GM18519 (cell line): ENCODE measurements around the gene MAN1B1.
A peak's percentile ranks its signal among the peaks of the same experiment; 100 is the strongest.

ENCODE experiments used
- ATAC-seq: cut with Tn5 transposase; IDR thresholded peaks from one replicate; pipeline ENCODE4 v1.9.1; 2021; ENCODE audit warnings: mild to moderate bottlenecking, moderate library complexity; ENCODE audit not compliant: unreplicated experiment, low FRiP score

The MAN1B1 gene

DNA sequence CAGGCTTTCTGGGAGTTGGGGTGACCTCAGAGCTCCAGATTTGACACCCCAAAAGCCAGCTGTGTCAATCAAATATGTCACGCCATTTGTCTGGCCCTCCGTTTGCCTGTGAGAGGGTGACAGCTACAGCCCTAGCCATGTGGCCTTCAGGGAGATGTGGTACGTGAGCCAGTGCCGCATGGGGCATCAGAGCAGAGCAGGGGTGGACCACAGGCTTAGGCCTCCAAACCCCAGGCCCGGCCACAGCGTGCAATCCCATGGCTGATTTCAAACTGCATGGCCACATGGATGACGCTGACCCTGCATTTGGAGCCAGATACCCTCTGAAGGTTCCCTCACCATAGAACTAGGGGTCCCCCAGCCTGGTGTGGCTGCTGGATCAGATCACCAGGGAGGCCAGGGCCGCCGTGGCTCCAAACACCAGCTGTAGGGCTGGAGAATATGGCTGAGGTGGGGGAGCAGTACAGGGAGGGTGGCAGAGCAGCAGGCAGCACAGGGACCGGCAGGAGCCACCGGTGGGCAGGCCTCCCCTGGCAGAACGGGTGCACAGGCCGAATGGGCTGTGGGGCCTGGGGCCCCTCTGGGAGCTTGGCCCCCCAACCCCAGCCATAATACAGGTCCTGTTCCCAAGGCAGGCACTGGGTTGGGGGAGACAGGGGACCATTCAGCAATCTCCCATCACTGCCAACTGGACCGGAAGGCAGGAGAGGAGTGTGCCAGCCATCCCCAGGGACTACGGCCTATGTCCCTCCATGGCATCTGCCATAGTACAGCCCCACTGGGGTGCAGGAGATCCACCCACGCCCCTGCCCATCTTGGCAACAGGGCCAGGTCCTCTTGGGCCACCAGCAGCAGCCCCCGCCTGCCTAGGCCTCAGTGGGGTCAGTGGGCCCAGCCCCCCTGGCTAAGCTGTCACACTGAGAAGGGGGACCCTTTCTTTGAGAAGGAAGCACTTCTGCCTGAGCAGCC lies 18.0 kb upstream of the MAN1B1 start:
- ATAC-seq = no peak

DNA sequence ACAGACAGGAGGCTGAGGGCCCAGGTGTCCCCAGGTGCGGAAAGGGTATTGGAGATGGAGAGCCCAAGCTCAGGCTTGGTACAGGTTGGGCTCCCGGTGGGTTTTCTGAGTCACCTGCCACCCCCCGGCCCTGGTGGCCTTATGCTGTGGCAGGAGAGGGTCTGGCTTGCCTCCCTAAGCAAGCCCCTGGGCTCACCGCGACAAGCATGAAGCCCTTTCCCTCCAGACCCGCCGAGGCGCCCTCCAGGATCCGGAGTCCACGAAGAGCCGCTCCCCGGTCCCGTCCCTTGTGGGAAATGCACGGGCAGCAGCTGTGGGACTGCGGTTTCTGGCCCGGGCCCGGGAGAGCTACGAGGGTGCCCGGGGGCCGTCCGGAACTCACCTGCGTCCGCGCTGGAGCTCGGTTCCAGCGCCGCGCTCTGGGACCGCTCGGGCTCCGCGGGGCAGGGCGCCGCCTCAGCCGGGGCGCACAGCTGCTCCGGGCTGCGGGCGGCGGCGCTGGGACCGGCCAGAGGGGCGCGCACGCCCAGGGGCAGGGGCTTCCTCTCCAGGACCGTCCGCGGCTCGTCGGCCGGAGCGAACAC lies 17.2 kb upstream of the MAN1B1 start:
- no peak for ATAC-seq

DNA sequence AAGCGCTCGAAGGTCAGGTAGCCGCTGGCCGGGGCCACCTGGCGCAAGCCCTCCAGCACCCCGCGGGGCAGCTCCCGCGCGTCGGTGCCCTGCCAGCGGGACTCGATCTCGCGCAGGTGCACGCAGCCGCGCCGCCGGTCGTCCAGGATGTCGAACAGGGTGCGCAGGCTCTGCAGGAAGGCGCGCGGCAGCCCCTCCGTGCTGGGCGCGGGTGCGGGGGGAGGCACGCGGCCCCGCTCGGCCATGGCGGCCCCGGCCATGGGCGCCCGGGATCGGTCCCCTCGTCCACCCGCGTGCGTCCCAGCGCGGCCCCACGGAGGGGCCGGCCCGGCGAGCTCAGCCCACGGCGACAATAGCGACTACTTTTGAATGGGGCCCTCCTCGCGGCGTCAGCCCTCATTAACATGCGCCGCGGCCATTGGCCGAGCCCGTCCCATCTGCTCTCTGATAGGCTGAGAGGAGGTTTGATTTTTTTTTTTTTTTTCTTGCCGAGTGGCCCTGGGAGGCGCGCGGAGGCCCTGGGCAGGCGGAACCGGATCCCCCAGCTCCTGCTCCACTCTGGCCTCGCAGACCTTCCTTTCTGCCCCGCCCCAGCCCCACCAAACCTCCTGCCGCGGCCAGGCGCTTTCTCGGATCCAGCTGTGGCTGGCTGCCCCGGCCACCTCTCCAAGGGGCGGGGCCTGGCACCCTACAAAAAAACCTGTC lies 16.4 kb upstream of the MAN1B1 start, which contains the start of gene SAPCD2:
SAPCD2 (minus strand) TSS at position 357 of the 705 bp plus-strand sequence; CDS start at position 260, 97 bp downstream.
- no peak for ATAC-seq

DNA sequence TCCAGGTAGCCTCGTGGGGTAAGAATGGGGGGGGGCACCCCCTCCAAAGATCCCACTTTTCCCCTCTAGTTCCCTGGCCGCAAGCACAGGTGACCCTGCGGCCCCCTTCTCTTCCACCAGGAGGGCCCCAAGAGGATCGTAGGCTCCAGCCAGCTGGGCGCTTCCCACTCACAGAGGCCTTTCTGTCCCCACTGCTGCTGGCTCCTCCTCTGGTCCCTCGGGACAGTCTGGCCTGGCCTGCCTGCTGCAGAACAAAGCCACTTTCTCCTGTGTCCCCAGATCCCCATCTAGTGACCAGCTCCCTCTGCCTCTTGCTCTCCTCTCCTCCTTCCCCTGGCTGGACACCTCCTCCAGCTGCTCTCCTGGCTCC lies 15.9 kb upstream of the MAN1B1 start:
- no peak for ATAC-seq

- no peak for ATAC-seq
Observed at GRCh38 chr9:137071282-137071681, 15.5 kb upstream of the MAN1B1 start.

DNA sequence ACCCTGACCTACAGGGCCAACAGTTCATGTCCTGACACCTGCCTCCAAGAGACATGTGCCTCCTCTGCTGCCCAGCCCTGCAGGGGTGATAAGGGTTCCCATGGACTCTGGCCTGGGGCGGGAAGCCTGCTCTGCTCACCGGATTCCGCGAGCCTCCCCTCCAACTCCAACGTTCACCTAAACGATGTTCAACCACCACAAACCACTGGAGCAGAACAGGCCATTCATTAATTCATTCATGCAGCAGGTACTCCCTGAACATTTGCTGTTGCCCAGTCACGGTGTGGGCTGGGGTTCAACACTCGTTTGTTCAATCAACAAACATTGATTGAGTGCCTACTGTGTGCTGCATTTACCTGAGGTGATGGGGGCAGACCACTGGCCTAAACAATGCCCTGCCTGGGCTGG lies 12.8 kb upstream of the MAN1B1 start:
- ATAC-seq = no peak

- no peak for ATAC-seq
Observed at GRCh38 chr9:137074657-137075274, 12.0 kb upstream of the MAN1B1 start.

GRCh38 chr9:137075275-137075775 lies 11.5 kb upstream of the MAN1B1 start:
- ATAC-seq = no peak

DNA sequence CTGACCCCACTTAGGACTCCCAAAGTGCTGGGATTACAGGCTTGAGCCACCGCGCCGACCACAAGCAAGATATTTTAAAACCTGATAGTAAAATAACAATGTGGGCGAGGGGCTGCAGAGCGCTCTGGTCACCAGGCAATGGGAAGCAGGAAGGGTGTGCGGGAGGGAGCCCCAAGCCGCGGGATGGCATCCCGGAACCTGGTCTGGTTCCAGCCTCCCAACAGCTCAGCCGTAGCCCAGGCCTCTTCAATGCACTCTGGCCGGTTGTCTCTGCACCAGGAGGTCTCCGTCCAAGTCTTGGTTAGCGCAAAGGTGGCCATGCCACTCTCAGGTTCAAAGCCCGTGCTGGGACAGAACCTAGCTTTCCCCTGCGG lies 10.2 kb upstream of the MAN1B1 start:
- no peak for ATAC-seq

DNA sequence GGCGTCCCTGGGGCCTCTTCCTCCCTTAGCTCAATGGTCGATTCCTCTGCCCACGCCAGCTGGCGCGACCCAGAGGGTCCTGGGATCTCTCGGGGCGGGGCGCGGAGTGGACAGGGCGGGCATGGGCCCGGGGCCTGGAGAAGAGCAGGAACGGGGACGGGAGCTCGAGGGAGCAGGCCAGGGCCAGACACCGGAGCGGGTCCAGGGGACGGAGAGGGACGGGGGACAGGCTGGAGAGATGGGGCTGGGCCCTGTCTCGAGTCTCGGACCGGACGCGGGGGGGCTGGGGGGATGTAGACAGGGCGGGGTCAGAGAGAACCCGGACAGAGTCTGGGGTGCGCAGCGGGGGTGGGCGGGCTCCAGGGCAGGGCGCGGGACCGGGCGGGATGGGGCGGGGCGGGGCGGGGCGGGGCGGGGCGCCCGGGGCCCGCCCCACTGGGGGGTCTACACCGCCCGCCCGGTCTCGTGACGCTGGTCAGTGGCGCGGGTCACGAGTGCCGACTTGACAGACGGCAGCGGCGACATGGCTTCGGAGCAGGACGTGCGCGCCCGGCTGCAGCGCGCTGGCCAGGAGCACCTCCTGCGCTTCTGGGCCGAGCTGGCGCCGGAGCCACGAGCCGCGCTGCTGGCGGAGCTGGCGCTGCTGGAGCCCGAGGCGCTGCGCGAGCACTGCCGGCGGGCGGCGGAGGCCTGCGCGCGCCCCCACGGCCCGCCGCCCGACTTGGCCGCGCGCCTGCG lies 9.6 kb upstream of the MAN1B1 start, which contains the start of gene UAP1L1:
UAP1L1 (plus strand) TSS at position 508 of the 738 bp plus-strand sequence; CDS start at position 524, 16 bp downstream.
- peak; percentile 29 for ATAC-seq

- peak; percentile 12 for ATAC-seq
Observed at GRCh38 chr9:137077758-137078693, 8.8 kb upstream of the MAN1B1 start.

DNA sequence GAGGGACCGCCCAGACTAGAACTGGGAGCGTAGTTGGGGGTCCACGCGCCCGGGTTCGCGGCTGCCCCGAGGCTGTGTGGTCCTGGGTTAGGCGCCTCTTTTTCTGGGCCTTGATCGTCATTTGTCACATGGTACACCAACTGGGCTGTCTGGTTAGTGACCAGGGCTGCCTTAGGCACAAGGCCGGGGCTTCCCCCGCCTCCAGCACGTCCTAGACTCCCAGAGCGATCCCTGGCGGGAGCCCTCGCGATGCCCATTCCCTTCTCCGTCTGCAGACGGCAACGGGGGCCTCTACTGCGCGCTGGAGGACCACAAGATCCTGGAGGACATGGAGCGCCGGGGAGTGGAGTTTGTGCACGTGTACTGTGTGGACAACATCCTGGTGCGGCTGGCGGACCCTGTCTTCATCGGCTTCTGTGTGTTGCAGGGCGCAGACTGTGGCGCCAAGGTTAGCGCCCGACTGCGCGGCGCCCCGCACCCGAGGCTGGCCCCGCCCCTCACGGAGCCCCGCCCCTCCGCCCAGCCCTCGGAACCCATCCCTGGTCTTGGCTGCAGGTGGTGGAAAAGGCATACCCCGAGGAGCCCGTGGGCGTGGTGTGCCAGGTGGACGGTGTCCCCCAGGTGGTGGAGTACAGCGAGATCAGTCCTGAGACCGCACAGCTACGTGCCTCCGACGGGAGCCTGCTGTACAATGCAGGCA lies 7.9 kb upstream of the MAN1B1 start:
- no peak for ATAC-seq

DNA sequence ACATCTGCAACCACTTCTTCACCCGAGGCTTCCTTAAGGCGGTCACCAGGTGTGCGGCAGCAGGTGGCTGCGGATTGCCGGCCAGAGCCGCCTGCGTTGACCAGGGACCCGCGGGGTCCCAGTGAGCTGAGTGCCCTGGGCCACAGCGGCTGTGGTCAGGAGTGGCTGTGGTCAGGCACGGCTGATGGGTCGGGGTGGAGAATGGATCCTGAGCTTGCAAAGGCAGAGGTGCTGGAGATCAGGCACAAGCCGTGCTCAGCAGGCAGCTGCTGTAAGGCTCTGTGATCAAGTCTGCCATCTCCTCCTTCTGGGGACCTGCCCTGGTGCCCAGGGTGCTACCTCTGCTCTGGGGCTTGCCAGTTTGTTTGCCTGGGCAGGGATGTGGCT lies 7.4 kb upstream of the MAN1B1 start:
- no peak for ATAC-seq

DNA sequence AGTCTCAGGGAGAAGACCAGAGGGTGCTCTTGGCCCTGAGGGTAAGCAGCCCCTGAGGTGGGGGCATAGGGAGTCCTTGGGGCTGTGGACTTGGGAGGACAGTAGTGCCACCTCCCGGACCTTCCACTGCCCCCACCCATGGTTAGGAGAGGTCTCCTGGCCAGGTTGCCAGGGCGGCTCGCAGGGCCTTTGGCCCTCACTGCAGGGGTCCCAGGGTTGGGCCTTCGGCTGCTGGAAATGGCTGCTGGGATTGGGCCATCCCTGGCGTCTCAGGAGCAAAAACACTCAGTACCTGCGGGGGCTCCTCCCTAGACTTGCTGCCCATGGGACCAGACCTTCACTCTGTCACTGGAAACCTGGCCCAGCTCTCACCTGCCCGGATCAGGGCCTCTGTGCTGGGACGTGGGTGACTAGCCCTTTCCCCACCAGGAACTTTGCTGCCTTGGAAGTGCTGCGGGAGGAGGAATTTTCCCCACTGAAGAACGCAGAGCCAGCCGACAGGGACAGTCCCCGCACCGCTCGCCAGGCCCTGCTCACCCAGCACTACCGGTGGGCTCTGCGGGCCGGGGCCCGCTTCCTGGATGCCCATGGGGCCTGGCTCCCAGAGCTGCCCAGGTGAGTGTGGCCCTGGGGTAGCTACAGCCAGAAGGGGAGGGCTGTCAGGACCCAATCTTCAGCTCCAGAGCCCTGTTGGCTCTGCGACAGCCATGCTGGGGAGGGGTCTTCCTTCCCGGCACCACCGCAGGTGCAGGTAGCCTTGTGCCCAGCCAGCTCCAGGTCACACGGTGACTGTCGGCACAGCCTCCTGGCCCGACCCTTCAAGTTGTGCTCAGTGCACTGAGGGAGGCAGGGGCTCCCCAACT lies 6.3 kb upstream of the MAN1B1 start:
- no peak for ATAC-seq

DNA sequence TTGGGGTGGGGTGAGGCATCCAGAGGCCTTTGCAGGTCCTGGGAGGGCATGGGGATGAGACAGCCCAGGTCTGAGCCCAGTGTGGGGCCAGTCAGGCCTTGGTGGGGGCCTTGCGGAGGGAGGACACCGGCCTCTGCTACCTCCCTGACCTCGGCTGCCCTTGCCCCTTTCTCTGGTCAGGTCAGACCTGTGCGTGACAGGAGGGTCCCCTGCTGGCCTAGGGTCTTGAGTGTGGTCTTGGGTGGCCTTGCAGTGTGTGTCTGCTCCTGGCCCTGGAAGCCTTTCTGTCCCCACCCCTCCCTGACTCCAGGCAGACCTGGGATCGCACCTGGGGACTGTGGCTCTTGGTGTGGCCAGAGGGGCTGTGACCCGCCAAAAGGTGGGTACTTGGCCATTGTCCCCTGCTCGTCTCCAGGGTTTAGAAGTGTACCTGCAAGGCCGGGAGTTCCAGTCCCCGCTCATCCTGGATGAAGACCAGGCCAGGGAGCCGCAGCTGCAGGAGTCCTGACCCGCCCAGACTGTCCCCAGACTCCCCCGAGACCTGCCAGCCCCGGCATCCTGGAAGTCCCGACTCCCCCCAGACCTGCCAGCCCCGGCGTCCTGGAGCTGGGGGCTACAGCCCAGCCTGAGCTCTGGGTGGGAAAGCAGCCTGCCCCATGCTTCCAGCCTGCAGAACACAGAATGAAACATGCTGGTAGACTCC lies 4.4 kb upstream of the MAN1B1 start:
- ATAC-seq = no peak

DNA sequence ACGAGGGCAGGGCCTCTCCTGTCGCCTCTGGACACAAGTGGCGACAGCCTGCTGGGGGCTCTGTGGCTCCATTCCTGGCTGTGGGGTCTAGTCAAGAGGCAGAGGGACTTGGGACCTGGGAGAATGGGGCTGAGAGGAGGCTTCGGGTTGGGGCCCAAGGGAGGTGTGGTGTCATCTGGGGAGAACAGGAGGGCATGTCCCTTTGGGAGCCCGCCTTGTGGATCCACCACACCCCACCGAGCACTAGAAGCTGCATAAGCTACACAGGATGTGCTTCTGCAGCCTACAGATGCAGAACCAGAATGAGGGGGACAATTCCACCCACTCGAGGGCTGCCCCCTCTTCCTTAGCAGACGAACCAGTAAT lies 3.9 kb upstream of the MAN1B1 start:
- no peak for ATAC-seq
